Panc1 (cell line): Measurements from ENCODE around the gene IPO13. TPM values are rescaled to one million over a fixed set of nuclear protein-coding genes. Genes with fewer than 3 reads are reported as not detected.

Experiments used
- ATAC-seq: fragments of 200-7000 bp; cut with Tn5 transposase; 2 replicates; pipeline ENCODE4 v1.9.1; 2020; ENCODE audit warnings: mild to moderate bottlenecking, moderate library complexity
- BruUV-seq: library from RNA; stranded (reverse); fragments of 400-500 nt; replicated peaks from 2 replicates; lab custom pipeline; 2021; lab: Mats Ljungman, UMichigan
- CTCF ChIA-PET: fragments of 300-600 bp; sonication (Branson Sonifier 250); formaldehyde crosslinking; loops from one replicate; lab custom pipeline; 2022; ENCODE audit warnings: antibody characterized with exemption; lab: Charles Lee
- POLR2A ChIA-PET: fragments of 300-600 bp; sonication (Branson Sonifier 250); formaldehyde crosslinking; loops from one replicate; lab custom pipeline; 2022; ENCODE audit warnings: antibody characterized with exemption; lab: Charles Lee
- DNase-seq: peaks from one replicate; pipeline ENCODE4 v3.0.0-alpha.2; 2010; ENCODE audit warnings: low read depth, low spot score
- H3K27ac ChIP-seq: 2 replicates; pipeline ENCODE4 v1.5.1; 2011; ENCODE audit warnings: mild to moderate bottlenecking, low read length, inconsistent platforms
- H3K27me3 ChIP-seq: fragments of 200-500 bp; sonication (Bioruptor generic); 2 replicates; pipeline ENCODE4 v1.6.0; 2014; ENCODE audit warnings: low read length, inconsistent platforms; ENCODE audit not compliant: control insufficient read depth, insufficient read depth
- H3K36me3 ChIP-seq: fragments of 200-500 bp; sonication (Bioruptor generic); 2 replicates; pipeline ENCODE4 v1.5.1; 2014; ENCODE audit warnings: inconsistent platforms, mild to moderate bottlenecking, low read length, moderate library complexity; ENCODE audit not compliant: control insufficient read depth, insufficient read depth
- H3K4me1 ChIP-seq: 2 replicates; pipeline ENCODE4 v1.5.1; 2011; ENCODE audit warnings: inconsistent platforms, mild to moderate bottlenecking, low read length, moderate library complexity; ENCODE audit not compliant: control insufficient read depth, insufficient read depth
- H3K4me3 ChIP-seq, 2 experiments: 2 replicates each; pipeline ENCODE4 v1.5.1; 2011 to 2012; ENCODE audit warnings: low read depth in 2 of 2, low read length in 2 of 2, mild to moderate bottlenecking in 2 of 2, inconsistent platforms in 1 of 2, moderate library complexity in 1 of 2
- H3K9me3 ChIP-seq: fragments of 200-500 bp; sonication (Bioruptor generic); 2 replicates; pipeline ENCODE4 v1.5.1; 2014; ENCODE audit warnings: low read depth, mild to moderate bottlenecking, inconsistent platforms, low read length, moderate library complexity; ENCODE audit not compliant: control insufficient read depth, insufficient read depth
- POLR2AphosphoS5 ChIP-seq: IDR thresholded peaks from 2 replicates; pipeline ENCODE4 v1.6.1; 2012; ENCODE audit warnings: mild to moderate bottlenecking, low read depth, low read length, moderate library complexity
- SIN3A ChIP-seq: IDR thresholded peaks from 2 replicates; pipeline ENCODE4 v1.6.1; 2012; ENCODE audit warnings: low read depth, mild to moderate bottlenecking, low read length, moderate library complexity, borderline replicate concordance; ENCODE audit not compliant: insufficient read depth
- TCF7L2 ChIP-seq: IDR thresholded peaks from 2 replicates; pipeline ENCODE4 v1.6.1; 2011; ENCODE audit warnings: mild to moderate bottlenecking, low read depth, low read length, inconsistent platforms
- in situ Hi-C: cut with HindIII; loops from 2 replicates; pipeline ENCODE4 v1.10.0; 2016; ENCODE audit warnings: low sequenced_read_pairs, low pct_unique_long_range_greater_than_20kb
- intact Hi-C: fragments of 100-400 bp; cut with micrococcal nuclease; formaldehyde crosslinking; loops from one replicate; pipeline ENCODE4 v1.10.0; 2022; ENCODE audit not compliant: unreplicated experiment
- total RNA-seq: library from RNA; stranded (reverse); gene quantifications from one replicate; pipeline ENCODE4 v1.2.1, GENCODE V29; 2021; ENCODE audit not compliant: unreplicated experiment
- TF ChIP-seq, protein P1 (sequence below), 2 experiments: IDR thresholded peaks; 2 replicates each; pipeline ENCODE4 v1.6.1; 2011 to 2012; ENCODE audit warnings: low read depth in 2 of 2, control low read depth in 1 of 2, low read length in 1 of 2, mild to moderate bottlenecking in 1 of 2, moderate library complexity in 1 of 2; ENCODE audit not compliant: insufficient read depth in 1 of 2
- TF ChIP-seq, protein P2 (sequence below): fragments of 450-650 bp; IDR thresholded peaks from 2 replicates; pipeline ENCODE4 v1.5.1; 2017; ENCODE audit warnings: mild to moderate bottlenecking

Gene IPO13
- total RNA-seq, 1 experiment from 2014 or later: 40.0 TPM

- Histone ChIP-seq H3K27me3 (no peaks in the 10 kb centered on the region), H3K4me3 (peak overlapping the region in 1 of 2 experiments; percentile 20; a peak in 2 of 4 replicates), H3K4me1 (peaks cover 10% of the 10 kb centered on the region), H3K9me3 (no peaks in the 10 kb centered on the region), H3K27ac (no peak overlapping the region), H3K36me3 (no peaks in the 10 kb centered on the region)
- no peak for DNase-seq
- CTCF ChIA-PET: interaction anchor here (0.6 to 3.5 kb wide), 4 partner anchors 19 to 171 kb away, joined by 3 to 84 read pairs (median 6); no protein-coding TSS in a partner anchor
- POLR2A ChIA-PET: no interaction called here
- in situ Hi-C loops: loop anchor here (25.0 kb wide), 1 partner anchor 174 kb away; no protein-coding TSS in a partner anchor
- TF ChIP-seq, protein P1, sequence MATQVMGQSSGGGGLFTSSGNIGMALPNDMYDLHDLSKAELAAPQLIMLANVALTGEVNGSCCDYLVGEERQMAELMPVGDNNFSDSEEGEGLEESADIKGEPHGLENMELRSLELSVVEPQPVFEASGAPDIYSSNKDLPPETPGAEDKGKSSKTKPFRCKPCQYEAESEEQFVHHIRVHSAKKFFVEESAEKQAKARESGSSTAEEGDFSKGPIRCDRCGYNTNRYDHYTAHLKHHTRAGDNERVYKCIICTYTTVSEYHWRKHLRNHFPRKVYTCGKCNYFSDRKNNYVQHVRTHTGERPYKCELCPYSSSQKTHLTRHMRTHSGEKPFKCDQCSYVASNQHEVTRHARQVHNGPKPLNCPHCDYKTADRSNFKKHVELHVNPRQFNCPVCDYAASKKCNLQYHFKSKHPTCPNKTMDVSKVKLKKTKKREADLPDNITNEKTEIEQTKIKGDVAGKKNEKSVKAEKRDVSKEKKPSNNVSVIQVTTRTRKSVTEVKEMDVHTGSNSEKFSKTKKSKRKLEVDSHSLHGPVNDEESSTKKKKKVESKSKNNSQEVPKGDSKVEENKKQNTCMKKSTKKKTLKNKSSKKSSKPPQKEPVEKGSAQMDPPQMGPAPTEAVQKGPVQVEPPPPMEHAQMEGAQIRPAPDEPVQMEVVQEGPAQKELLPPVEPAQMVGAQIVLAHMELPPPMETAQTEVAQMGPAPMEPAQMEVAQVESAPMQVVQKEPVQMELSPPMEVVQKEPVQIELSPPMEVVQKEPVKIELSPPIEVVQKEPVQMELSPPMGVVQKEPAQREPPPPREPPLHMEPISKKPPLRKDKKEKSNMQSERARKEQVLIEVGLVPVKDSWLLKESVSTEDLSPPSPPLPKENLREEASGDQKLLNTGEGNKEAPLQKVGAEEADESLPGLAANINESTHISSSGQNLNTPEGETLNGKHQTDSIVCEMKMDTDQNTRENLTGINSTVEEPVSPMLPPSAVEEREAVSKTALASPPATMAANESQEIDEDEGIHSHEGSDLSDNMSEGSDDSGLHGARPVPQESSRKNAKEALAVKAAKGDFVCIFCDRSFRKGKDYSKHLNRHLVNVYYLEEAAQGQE (IDR thresholded peaks at IDR 0.05; ENCODE audit: insufficient read depth in 1 of 2, low read depth in 2 of 2, low read length in 1 of 2): no peak
- TF ChIP-seq POLR2AphosphoS5 (no peak), SIN3A (no peak), TCF7L2 (no peak)
- TF ChIP-seq, protein P2, sequence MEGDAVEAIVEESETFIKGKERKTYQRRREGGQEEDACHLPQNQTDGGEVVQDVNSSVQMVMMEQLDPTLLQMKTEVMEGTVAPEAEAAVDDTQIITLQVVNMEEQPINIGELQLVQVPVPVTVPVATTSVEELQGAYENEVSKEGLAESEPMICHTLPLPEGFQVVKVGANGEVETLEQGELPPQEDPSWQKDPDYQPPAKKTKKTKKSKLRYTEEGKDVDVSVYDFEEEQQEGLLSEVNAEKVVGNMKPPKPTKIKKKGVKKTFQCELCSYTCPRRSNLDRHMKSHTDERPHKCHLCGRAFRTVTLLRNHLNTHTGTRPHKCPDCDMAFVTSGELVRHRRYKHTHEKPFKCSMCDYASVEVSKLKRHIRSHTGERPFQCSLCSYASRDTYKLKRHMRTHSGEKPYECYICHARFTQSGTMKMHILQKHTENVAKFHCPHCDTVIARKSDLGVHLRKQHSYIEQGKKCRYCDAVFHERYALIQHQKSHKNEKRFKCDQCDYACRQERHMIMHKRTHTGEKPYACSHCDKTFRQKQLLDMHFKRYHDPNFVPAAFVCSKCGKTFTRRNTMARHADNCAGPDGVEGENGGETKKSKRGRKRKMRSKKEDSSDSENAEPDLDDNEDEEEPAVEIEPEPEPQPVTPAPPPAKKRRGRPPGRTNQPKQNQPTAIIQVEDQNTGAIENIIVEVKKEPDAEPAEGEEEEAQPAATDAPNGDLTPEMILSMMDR: no peak
- BruUV-seq: no TSS peak
- intact Hi-C loops: loop anchor here (2.0 to 10.0 kb wide), 2 partner anchors 173 to 411 kb away; no protein-coding TSS in a partner anchor
- no peak for ATAC-seq
These were observed 10.9 kb upstream of the IPO13 start for GRCh38 chr1:43935711-43936427.

- no TSS peak for BruUV-seq
- H3K4me3 ChIP-seq: peak overlapping the region; percentile 20 to 29; a peak in 3 of 4 replicates
- in situ Hi-C loops: loop anchor here (25.0 kb wide), 1 partner anchor 174 kb away; no protein-coding TSS in a partner anchor
These were observed 10.2 kb upstream of the IPO13 start for GRCh38 chr1:43936431-43937151.

More at GRCh38 chr1:43936431-43937151, 10.2 kb upstream of the IPO13 start:
- no peak for DNase-seq
- Histone ChIP-seq H3K4me1 (peaks cover 10% of the 10 kb centered on the region), H3K27ac (peak overlapping the region; percentile 51; the same call in 1 of the 2 replicates), H3K27me3 (no peaks in the 10 kb centered on the region), H3K9me3 (no peaks in the 10 kb centered on the region), H3K36me3 (no peaks in the 10 kb centered on the region)
- ChIA-PET POLR2A (no interaction called here), CTCF (interaction anchor here (0.5 to 0.6 kb wide), 2 partner anchors 171 to 217 kb away, joined by 3 to 4 read pairs; no protein-coding TSS in a partner anchor)
- intact Hi-C loops: loop anchor here (10.0 kb wide), 1 partner anchor 412 kb away; no protein-coding TSS in a partner anchor
- TF ChIP-seq TCF7L2 (no peak), SIN3A (no peak), POLR2AphosphoS5 (peak; percentile 14; the same call in 1 of the 2 replicates)
- TF ChIP-seq, protein P2: peak; percentile 61
- TF ChIP-seq, protein P1 (IDR thresholded peaks at IDR 0.05; ENCODE audit: insufficient read depth in 1 of 2, low read depth in 2 of 2, low read length in 1 of 2): no peak
- peak; percentile 68 for ATAC-seq
